Gastrocnemius medialis (tissue), 4 donors: Measurements from ENCODE around the gene ELP2.

Experiments used
- POLR2A ChIP-seq, 2 donors: fragments of 450-650 bp; IDR thresholded peaks; one replicate each; pipeline ENCODE4 v1.6.1; 2017; ENCODE audit warnings: antibody characterized with exemption in 2 of 2, mild to moderate bottlenecking in 2 of 2, moderate library complexity in 2 of 2
- TF ChIP-seq, protein P1 (sequence below), 5 experiments: fragments of 450-650 bp in 3 of 5; fragments of 200-600 bp in 2 of 5; sonication (generic) in 2 of 5; IDR thresholded peaks in 4 of 5; conservative IDR thresholded peaks in 1 of 5; 1 replicate in 4 of 5; 2 replicates in 1 of 5; pipeline ENCODE4 v1.5.1; 2016 to 2019; ENCODE audit warnings: antibody characterized with exemption in 5 of 5, mild to moderate bottlenecking in 3 of 5, moderate library complexity in 3 of 5

- TF ChIP-seq, protein P1, sequence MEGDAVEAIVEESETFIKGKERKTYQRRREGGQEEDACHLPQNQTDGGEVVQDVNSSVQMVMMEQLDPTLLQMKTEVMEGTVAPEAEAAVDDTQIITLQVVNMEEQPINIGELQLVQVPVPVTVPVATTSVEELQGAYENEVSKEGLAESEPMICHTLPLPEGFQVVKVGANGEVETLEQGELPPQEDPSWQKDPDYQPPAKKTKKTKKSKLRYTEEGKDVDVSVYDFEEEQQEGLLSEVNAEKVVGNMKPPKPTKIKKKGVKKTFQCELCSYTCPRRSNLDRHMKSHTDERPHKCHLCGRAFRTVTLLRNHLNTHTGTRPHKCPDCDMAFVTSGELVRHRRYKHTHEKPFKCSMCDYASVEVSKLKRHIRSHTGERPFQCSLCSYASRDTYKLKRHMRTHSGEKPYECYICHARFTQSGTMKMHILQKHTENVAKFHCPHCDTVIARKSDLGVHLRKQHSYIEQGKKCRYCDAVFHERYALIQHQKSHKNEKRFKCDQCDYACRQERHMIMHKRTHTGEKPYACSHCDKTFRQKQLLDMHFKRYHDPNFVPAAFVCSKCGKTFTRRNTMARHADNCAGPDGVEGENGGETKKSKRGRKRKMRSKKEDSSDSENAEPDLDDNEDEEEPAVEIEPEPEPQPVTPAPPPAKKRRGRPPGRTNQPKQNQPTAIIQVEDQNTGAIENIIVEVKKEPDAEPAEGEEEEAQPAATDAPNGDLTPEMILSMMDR (IDR thresholded peaks at IDR 0.05 in 4 of 5, conservative IDR thresholded peaks at IDR 0.05 in 1 of 5) = no peak
- no peak for TF ChIP-seq POLR2A (IDR thresholded peaks at IDR 0.05)
These were observed 46.0 kb upstream of the ELP2 start for GRCh38 chr18:36083729-36084128.
